ENCODE data around the gene MED29.
A peak's percentile ranks its signal among the peaks of the same experiment; 100 is the strongest.

The MED29 gene, protein sequence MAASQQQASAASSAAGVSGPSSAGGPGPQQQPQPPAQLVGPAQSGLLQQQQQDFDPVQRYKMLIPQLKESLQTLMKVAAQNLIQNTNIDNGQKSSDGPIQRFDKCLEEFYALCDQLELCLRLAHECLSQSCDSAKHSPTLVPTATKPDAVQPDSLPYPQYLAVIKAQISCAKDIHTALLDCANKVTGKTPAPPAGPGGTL

GRCh38 chr19:39390751-39391437, at the start of gene MED29, which contains the start of gene PAF1:
Gene MED29 (plus strand): TSS chr19:39391378. CDS start chr19:39391423, 45 bp downstream.
Gene PAF1 (minus strand): TSS chr19:39391106. CDS start chr19:39390864, 242 bp downstream.
- peak; percentile 99 for DNase-seq (ENCODE audit: low read depth, low spot score)

DNA sequence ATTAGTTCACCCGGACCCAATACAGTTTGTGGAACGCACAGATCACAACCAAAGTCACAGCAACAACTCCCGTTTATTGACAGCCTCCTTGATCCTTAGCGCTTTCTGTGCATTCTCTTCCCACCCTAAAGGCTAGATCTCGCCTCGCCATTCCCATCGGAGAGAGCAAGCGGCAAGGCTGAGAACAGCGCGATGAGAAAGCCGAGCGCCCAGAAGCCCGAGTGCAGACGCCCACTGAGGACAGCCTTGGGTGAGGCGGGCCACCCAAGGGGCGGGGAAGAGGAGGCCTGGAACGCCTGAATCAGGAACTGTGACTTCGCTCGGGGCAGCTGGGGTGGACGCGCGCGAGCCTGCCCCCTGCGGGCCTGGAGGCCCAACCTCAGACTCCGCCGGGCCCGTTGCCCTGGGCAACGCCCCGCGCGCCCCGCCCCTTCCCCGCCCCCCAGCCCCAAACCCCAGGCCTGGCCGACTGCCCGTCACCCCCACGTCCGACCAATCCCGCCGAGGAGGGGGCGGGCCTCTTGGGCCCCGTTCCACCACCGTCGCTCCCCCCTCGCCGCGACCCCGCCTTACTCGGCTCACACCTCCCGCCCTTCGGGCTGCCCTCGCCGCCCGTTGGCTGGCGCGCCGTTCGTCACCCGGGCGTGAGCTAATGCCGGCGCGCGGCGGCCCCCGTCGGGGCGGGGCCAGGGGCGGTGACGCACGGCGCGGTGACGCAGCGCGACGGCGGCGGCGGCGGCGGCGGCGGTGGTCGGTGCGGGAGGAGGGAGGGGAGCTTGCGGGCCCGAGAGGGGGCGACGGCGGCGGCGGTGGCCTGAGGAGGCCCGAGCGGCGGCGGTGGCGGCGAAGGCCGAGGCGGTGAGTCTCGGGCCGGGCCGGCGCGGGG, 49.2 kb upstream of the MED29 start, which contains the start of gene SAMD4B:
Gene SAMD4B, plus strand, starts transcription at position 703 of the 886 bp plus-strand sequence. CDS start 14,473 bp downstream, outside the sequence.
- peak; percentile 93 for DNase-seq (ENCODE audit: low read depth, low spot score)

- DNase-seq (ENCODE audit: low read depth, low spot score) = no peak
Measured at GRCh38 chr19:39342647-39343305, 48.4 kb upstream of the MED29 start.

DNA sequence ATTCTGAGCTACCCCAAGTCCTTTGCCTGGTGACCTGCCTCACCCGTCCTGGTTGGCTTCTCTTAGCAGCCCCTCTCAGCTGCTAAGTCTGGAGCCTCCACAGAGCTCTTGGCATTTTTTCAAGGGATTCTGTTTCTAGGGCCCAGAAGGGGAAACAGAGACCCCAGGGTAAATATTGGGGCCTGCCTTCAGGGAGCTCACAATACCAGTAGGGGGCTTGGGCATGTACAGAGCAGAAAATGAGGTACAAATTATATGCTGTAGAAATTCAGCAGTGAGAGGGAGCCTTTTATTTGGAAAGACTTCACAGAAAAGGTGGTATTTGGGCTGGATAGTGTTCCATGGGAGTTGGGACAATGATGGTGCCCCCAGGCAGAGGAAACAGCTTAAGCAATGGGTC, 45.2 kb upstream of the MED29 start:
- DNase-seq (ENCODE audit: low read depth, low spot score) = no peak

GRCh38 chr19:39347332-39348164, 43.6 kb upstream of the MED29 start:
- DNase-seq (ENCODE audit: low read depth, low spot score) = no peak

- DNase-seq (ENCODE audit: low read depth, low spot score) = no peak
Measured at GRCh38 chr19:39349326-39349725, 41.9 kb upstream of the MED29 start.

- DNase-seq (ENCODE audit: low read depth, low spot score) = no peak
Measured at GRCh38 chr19:39350156-39350555, 41.0 kb upstream of the MED29 start.

DNA sequence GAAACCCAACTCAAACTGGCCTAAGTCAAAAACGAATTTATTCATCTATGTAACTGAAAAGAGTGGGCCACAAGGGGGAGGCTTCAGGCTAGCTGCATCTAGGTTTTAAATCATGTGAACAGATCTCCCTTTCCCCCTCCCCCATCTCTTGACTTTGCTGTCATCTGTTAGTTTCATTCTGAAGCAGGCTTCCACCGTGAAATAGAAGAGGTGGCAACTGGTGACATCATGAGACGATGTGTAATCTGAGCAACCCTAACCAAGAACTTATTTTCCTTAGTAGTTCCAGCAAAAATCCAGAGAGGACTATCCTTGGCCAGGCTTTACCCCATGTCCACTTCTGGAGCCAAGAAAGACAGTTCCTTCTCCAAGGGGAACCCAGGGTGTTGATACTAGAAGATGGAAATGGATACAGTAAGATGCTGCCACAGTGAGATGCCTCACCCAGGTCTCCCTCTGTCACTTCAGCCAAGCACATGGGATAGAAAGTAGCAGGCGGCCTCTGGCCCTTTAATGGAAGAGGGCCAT, 39.6 kb upstream of the MED29 start:
- no peak for DNase-seq (ENCODE audit: low read depth, low spot score)

- no peak for DNase-seq (ENCODE audit: low read depth, low spot score)
Measured at GRCh38 chr19:39352381-39353255, 38.6 kb upstream of the MED29 start.

GRCh38 chr19:39355253-39355652, 35.9 kb upstream of the MED29 start:
- DNase-seq (ENCODE audit: low read depth, low spot score) = no peak

- no peak for DNase-seq (ENCODE audit: low read depth, low spot score)
Measured at GRCh38 chr19:39356073-39356472, 35.1 kb upstream of the MED29 start.

- no peak for DNase-seq (ENCODE audit: low read depth, low spot score)
Measured at GRCh38 chr19:39356647-39357046, 34.5 kb upstream of the MED29 start.

GRCh38 chr19:39359026-39359425, 32.2 kb upstream of the MED29 start:
- DNase-seq (ENCODE audit: low read depth, low spot score) = no peak

GRCh38 chr19:39360599-39360998, 30.6 kb upstream of the MED29 start:
- DNase-seq (ENCODE audit: low read depth, low spot score) = no peak

- peak; percentile 52 for DNase-seq (ENCODE audit: low read depth, low spot score)
Measured at GRCh38 chr19:39362682-39363657, 28.2 kb upstream of the MED29 start.

- DNase-seq (ENCODE audit: low read depth, low spot score) = no peak
Measured at GRCh38 chr19:39363901-39364457, 27.2 kb upstream of the MED29 start.

DNA sequence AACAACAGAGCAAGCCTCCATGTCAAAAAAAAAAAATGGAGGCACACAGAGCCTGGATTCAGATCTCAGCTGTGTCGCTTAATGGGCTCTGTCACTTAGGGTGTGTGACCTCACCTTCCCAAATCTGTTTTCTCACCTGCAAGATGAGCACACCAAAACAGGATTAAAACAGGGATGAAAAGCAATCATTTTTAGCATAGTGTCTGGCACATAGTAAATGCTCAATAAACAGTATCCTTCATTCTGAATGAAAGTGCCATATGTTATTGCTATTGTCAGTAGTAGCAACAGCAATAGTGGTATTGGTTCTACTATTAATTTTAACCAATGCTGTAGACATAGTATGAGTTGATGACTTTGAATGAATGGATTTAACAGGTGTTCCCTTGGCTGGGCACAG, 25.6 kb upstream of the MED29 start:
- no peak for DNase-seq (ENCODE audit: low read depth, low spot score)

DNA sequence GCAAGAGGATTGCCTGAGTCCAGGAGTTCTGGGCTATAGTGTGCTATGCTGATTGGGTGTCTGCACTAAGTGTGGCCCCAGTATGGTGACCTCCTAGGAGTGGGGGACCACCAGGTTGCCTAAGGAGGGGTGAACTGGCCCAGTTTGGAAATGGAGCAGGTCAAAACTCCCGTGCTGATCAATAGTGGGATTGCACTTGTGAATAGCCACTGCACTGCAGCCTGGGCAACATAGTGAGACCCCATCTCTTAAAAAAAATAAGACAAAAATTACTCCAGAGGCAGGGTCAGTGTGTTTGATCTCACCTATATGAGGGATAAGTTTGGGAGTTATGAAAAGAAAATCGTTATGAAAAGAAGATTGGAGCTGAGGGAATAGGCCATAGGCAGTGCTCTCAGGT, 22.0 kb upstream of the MED29 start:
- DNase-seq (ENCODE audit: low read depth, low spot score) = no peak

All from brain pericyte (primary cell).